CD14-positive monocyte (primary cell): ENCODE results near the gene LPO. TPM values are rescaled to one million over a fixed set of nuclear protein-coding genes. Genes with fewer than 3 reads are reported as not detected.

Experiments used
- DNase-seq, 3 donors: peaks; one replicate each; pipeline ENCODE4 v3.0.0-alpha.2; 2011 to 2022
- H2AFZ ChIP-seq: 2 replicates; pipeline ENCODE4 v1.6.0; 2012; ENCODE audit warnings: mild to moderate bottlenecking, low read depth, low read length, inconsistent platforms; ENCODE audit not compliant: insufficient read depth, poor library complexity, severe bottlenecking
- H3K27ac ChIP-seq, 2 donors: 1 replicate in 1 of 2; 2 replicates in 1 of 2; pipeline ENCODE4 v1.5.1; 2012 to 2013; ENCODE audit warnings: low read length in 2 of 2, control low read depth in 1 of 2, inconsistent platforms in 1 of 2, low read depth in 1 of 2, mild to moderate bottlenecking in 1 of 2
- H3K27me3 ChIP-seq, 2 donors: one replicate each; pipeline versions ENCODE4 v1.6.0 to v1.6.1; 2011 to 2013; ENCODE audit warnings: low read length in 2 of 2; ENCODE audit not compliant: control insufficient read depth in 2 of 2, insufficient read depth in 2 of 2
- H3K36me3 ChIP-seq, 2 donors: replicated peaks in 1 of 2; 1 replicate in 1 of 2; 2 replicates in 1 of 2; pipeline versions ENCODE4 v1.5.1 to v1.6.1; 2012 to 2013; ENCODE audit warnings: low read length in 2 of 2, control low read depth in 1 of 2, inconsistent platforms in 1 of 2, mild to moderate bottlenecking in 1 of 2; ENCODE audit not compliant: insufficient read depth in 2 of 2, control insufficient read depth in 1 of 2
- H3K4me1 ChIP-seq, 2 donors: 1 replicate in 1 of 2; 2 replicates in 1 of 2; pipeline versions ENCODE4 v1.5.1 to v1.6.1; 2012 to 2013; ENCODE audit warnings: low read length in 2 of 2, control low read depth in 1 of 2, inconsistent platforms in 1 of 2, mild to moderate bottlenecking in 1 of 2, moderate library complexity in 1 of 2; ENCODE audit not compliant: insufficient read depth in 2 of 2, control insufficient read depth in 1 of 2
- H3K4me2 ChIP-seq: replicated peaks from 2 replicates; pipeline ENCODE3; 2012; ENCODE audit warnings: low read length, moderate library complexity, mild to moderate bottlenecking; ENCODE audit not compliant: poor library complexity, severe bottlenecking; ENCODE audit errors: extremely low read depth
- H3K4me3 ChIP-seq, 3 experiments: fragments of 200-600 bp in 1 of 3; sonication (generic) in 1 of 3; replicated peaks in 1 of 3; 1 replicate in 2 of 3; 2 replicates in 1 of 3; pipeline ENCODE4 v1.5.1; 2011 to 2013; ENCODE audit warnings: low read length in 3 of 3, mild to moderate bottlenecking in 3 of 3, control low read depth in 2 of 3, low read depth in 2 of 3, inconsistent platforms in 1 of 3, moderate library complexity in 1 of 3
- H3K79me2 ChIP-seq: 2 replicates; pipeline ENCODE4 v1.6.0; 2012; ENCODE audit warnings: mild to moderate bottlenecking, control low read depth, inconsistent platforms, low read length, moderate library complexity; ENCODE audit not compliant: insufficient read depth
- H3K9ac ChIP-seq: 2 replicates; pipeline ENCODE4 v1.6.0; 2017; ENCODE audit warnings: low read length, mild to moderate bottlenecking; ENCODE audit not compliant: insufficient read depth, poor library complexity, severe bottlenecking
- H3K9me3 ChIP-seq, 2 donors: replicated peaks in 1 of 2; 1 replicate in 1 of 2; 2 replicates in 1 of 2; pipeline versions ENCODE4 v1.5.1 to v1.6.1; 2012 to 2013; ENCODE audit warnings: low read length in 2 of 2, control low read depth in 1 of 2; ENCODE audit not compliant: control insufficient read depth in 1 of 2, insufficient read depth in 1 of 2
- H4K20me1 ChIP-seq: 2 replicates; pipeline ENCODE4 v1.6.0; 2012; ENCODE audit warnings: mild to moderate bottlenecking, low read length, control low read depth, moderate library complexity; ENCODE audit not compliant: insufficient read depth
- H3K27ac Mint-ChIP-seq, 7 donors: one replicate each; pipeline ENCODE4 v1.8.0; 2020; ENCODE audit warnings: mild to moderate bottlenecking in 7 of 7, mixed read lengths in 7 of 7, moderate library complexity in 6 of 7, inconsistent platforms in 2 of 7
- H3K27me3 Mint-ChIP-seq, 3 donors: one replicate each; pipeline ENCODE4 v1.8.0; 2021 to 2022; ENCODE audit warnings: low read depth in 3 of 3, mild to moderate bottlenecking in 3 of 3, mixed read lengths in 3 of 3, moderate library complexity in 3 of 3, inconsistent platforms in 1 of 3
- H3K36me3 Mint-ChIP-seq, 2 donors: one replicate each; pipeline ENCODE4 v1.8.0; 2020; ENCODE audit warnings: mixed read lengths in 2 of 2, inconsistent platforms in 1 of 2, mild to moderate bottlenecking in 1 of 2
- H3K4me1 Mint-ChIP-seq: one replicate; pipeline ENCODE4 v1.8.0; 2020; ENCODE audit warnings: mild to moderate bottlenecking, mixed read lengths
- H3K4me3 Mint-ChIP-seq, 2 donors: one replicate each; pipeline ENCODE4 v1.8.0; 2020; ENCODE audit warnings: mild to moderate bottlenecking in 2 of 2, mixed read lengths in 2 of 2, moderate library complexity in 1 of 2
- H3K9me3 Mint-ChIP-seq, 7 donors: one replicate each; pipeline ENCODE4 v1.8.0; 2020 to 2022; ENCODE audit warnings: mixed read lengths in 7 of 7, mild to moderate bottlenecking in 6 of 7, moderate library complexity in 6 of 7, inconsistent platforms in 2 of 7
- CTCF ChIP-seq: fragments of 200-600 bp; IDR thresholded peaks from one replicate; pipeline ENCODE4 v1.8.0; 2022; ENCODE audit warnings: antibody characterized with exemption, mild to moderate bottlenecking
- WGBS: methylation state at CpG from one replicate; pipeline ENCODE4 v1.1.5; 2013; ENCODE audit warnings: missing lambda C conversion rate; ENCODE audit not compliant: insufficient coverage; 5-methylcytosine and 5-hydroxymethylcytosine counted together
- intact Hi-C, 2 donors: fragments of 100-400 bp; cut with micrococcal nuclease; formaldehyde crosslinking; loops; one replicate each; pipeline versions ENCODE4 v1.15.0 to v1.15.1; 2023
- polyA minus RNA-seq: library from RNA; depleted of rRNA, polyadenylated mRNA; stranded (reverse); fragments of >200 nt; gene quantifications from 2 replicates; pipeline ENCODE4 v1.2.3, GENCODE V29; 2012
- polyA plus RNA-seq, 3 donors: library from polyadenylated mRNA; depleted of rRNA in 1 of 3; unstranded in 2 of 3; stranded (reverse) in 1 of 3; fragments of 300-500 nt in 2 of 3; fragments of >200 nt in 1 of 3; fragmentation: Illumina TruSeq in 2 of 3; gene quantifications; 1 replicate in 2 of 3; 2 replicates in 1 of 3; pipeline ENCODE4 v1.2.3, GENCODE V29; 2012 to 2021
- total RNA-seq, 12 experiments: library from RNA in 1 of 12; stranded (reverse) in 1 of 12; fragments of 120-200 nt in 1 of 12; gene quantifications; one replicate each; pipeline ENCODE4 v1.2.4 and lab custom pipeline; 2013 to 2026; ENCODE audit warnings: mixed read lengths in 6 of 12, inconsistent platforms in 1 of 12

The LPO gene
- 0.06 TPM for total RNA-seq (2013)
- under 1 TPM in 2 of 3 donors, not detected in 1; 0.04 to 0.43 TPM for polyA plus RNA-seq
- not detected in 2 replicates for polyA minus RNA-seq
- total RNA-seq (lab: John Stamatoyannopoulos, UW), result 0 to 2.3 (median 0.08) reads per million in 11 experiments

DNA sequence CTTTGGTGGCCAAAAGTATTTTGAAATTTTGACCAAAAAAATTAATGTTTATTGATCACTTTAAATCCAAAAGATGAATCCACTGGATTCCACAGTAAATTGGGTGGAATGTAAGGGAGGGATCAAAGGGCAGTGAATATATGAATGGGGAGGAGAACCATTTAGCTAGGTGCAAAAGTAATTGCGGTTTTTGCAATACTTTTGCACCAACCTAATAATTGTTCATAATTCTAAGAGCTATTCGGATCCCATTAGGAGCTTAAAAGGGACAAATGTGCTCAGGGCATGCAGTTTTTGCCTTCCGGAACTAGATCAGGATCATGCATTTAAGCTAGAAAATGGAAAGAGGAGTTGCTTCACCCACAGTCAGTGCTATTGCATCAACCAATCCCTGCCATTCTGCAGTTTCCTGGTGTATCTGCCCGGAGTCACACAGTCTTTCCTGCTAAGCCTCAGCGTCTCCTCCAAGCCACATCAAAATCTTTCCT is at the start of gene LPO:
TSS of gene LPO (plus strand) at position 438 of the 488 bp plus-strand sequence. CDS start 4,396 bp downstream, outside the sequence.
- peaks cover 0 to 4% (median 0%) of the 10 kb centered on the region in 7 donors for H3K9me3 Mint-ChIP-seq
- H3K4me1 Mint-ChIP-seq, result peaks cover 25% of the 10 kb centered on the region
- TF ChIP-seq CTCF, result no peak
- H3K36me3 ChIP-seq, result no peaks in the 10 kb centered on the region
- H3K36me3 Mint-ChIP-seq, result no peaks in the 10 kb centered on the region
- intact Hi-C loops, result no loop called here
- H3K27me3 Mint-ChIP-seq, result peaks cover 45 to 70% (median 62%) of the 10 kb centered on the region in 3 donors
- H3K4me3 ChIP-seq, result no peak within 1 kb of the TSS
- peak within 1 kb of the TSS in 1 of 2 donors; percentile 65 for H3K4me3 Mint-ChIP-seq
- DNase-seq, result no peak
- no peaks in the 10 kb centered on the region for H4K20me1 ChIP-seq
- peaks cover 22 to 59% of the 10 kb centered on the region in 2 donors for H3K27me3 ChIP-seq
- H3K9me3 ChIP-seq, result no peaks in the 10 kb centered on the region
- no peaks in the 10 kb centered on the region for H3K79me2 ChIP-seq
- no peak within 1 kb of the TSS for H3K27ac Mint-ChIP-seq
- no peak within 1 kb of the TSS for H3K27ac ChIP-seq
- peaks cover 13 to 20% of the 10 kb centered on the region in 2 donors for H3K4me1 ChIP-seq
- H3K4me2 ChIP-seq, result peak within 1 kb of the TSS; percentile 38
- H2AFZ ChIP-seq, result peak within 1 kb of the TSS; percentile 57
- H3K9ac ChIP-seq, result no peak within 1 kb of the TSS
- WGBS, result 50% methylated on average over 2 of the region's 5 CpGs

- H3K27me3 Mint-ChIP-seq, result peaks cover 9 to 24% (median 19%) of the 10 kb centered on the region in 3 donors
- WGBS, result 60% methylated on average over 11 of the region's 11 CpGs
- H3K4me3 Mint-ChIP-seq, result no peak overlapping the region
- H3K9me3 Mint-ChIP-seq, result peaks cover 0 to 4% (median 0%) of the 10 kb centered on the region in 7 donors
- Histone ChIP-seq H3K9me3 (no peaks in the 10 kb centered on the region), H3K27ac (no peak overlapping the region), H3K4me3 (no peak overlapping the region), H3K4me2 (no peak overlapping the region), H3K79me2 (no peaks in the 10 kb centered on the region), H3K36me3 (no peaks in the 10 kb centered on the region), H3K9ac (no peak overlapping the region), H3K27me3 (no peaks in the 10 kb centered on the region), H2AFZ (no peak overlapping the region), H4K20me1 (no peaks in the 10 kb centered on the region), H3K4me1 (peaks cover 0 to 4% of the 10 kb centered on the region in 2 donors)
- H3K27ac Mint-ChIP-seq, result peak overlapping the region in 1 of 7 donors; percentile 46
- H3K36me3 Mint-ChIP-seq, result no peaks in the 10 kb centered on the region
- no peak for TF ChIP-seq CTCF
- intact Hi-C loops, result no loop called here
- H3K4me1 Mint-ChIP-seq, result peaks cover 14% of the 10 kb centered on the region
- no peak for DNase-seq
These were observed 48.8 kb upstream of the LPO start for GRCh38 chr17:58189436-58190146.
